T-helper 9 cell (primary cell): Measurements from ENCODE around the gene RSPH3.

Experiments used
- DNase-seq: peaks from one replicate; pipeline ENCODE4 v3.0.0-alpha.2; 2020

Gene RSPH3

GRCh38 chr6:158933079-158933595, 66.9 kb downstream of the RSPH3 start:
- no peak for DNase-seq

- DNase-seq = no peak
Measured at GRCh38 chr6:158928068-158928467, 71.9 kb downstream of the RSPH3 start.

- no peak for DNase-seq
Measured at GRCh38 chr6:158926414-158926813, 73.6 kb downstream of the RSPH3 start.

GRCh38 chr6:158924499-158925455, 75.2 kb downstream of the RSPH3 start:
- no peak for DNase-seq

- no peak for DNase-seq
Measured at GRCh38 chr6:158923805-158924498, 76.0 kb downstream of the RSPH3 start.
